ENCODE measurements around the gene KIDINS220. TPM values are rescaled to one million over a fixed set of nuclear protein-coding genes. Genes with fewer than 3 reads are reported as not detected.

Gene KIDINS220
- total and polyA plus RNA-seq, 9 of the 15 experiments (the other 6 are each of a cell fraction or from before 2014, with no cell fraction given) = 15.2 to 48.0 (median 34.4) TPM

DNA sequence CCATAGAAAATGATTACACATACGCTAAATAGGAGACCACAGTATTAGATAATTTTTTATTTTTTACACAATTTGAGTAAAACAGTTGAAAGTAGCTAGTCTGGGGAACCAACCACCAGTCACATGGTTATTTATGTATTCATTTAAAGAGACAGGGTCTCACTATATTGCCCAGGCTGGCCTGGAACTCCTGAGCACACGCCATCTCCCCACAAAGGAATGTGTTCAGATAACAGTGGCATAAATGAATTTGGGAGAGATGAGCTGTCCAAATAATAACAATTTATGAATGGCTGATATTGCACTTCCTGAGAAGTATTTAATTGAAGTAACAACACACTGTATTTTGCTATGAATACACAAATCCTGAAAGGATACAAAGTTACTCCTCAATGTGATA lies 39.7 kb downstream of the KIDINS220 start:
- WGBS (ENCODE audit: insufficient coverage, low coverage, missing lambda C conversion rate) = 91% methylated on average over 2 of the region's 2 CpGs
- Histone ChIP-seq H3K79me2 (ENCODE audit: control insufficient read depth, insufficient read depth, low read length) (no peaks in the 10 kb centered on the region), H3K4me2 (ENCODE audit: insufficient read depth, low read length) (no peak overlapping the region), H3K4me3 (no peak overlapping the region), H3K4me1 (replicated peaks in 1 of 2; ENCODE audit: control insufficient read depth in 2 of 2, insufficient read depth in 2 of 2, low read length in 2 of 2) (no peaks in the 10 kb centered on the region), H3K9me1 (ENCODE audit: control insufficient read depth, insufficient read depth, low read length) (no peaks in the 10 kb centered on the region), H3K27ac (ENCODE audit: extremely low read depth, low read depth, low read length) (no peak overlapping the region), H3K9me3 (replicated peaks; ENCODE audit: control insufficient read depth, insufficient read depth, low read depth, low read length) (no peaks in the 10 kb centered on the region), H2AFZ (ENCODE audit: low read depth, low read length) (no peak overlapping the region), H3K36me3 (ENCODE audit: control insufficient read depth, insufficient read depth, low read length) (peaks cover 86% of the 10 kb centered on the region), H3K9ac (ENCODE audit: insufficient read depth in 1 of 2, low read depth in 2 of 2, low read length in 2 of 2) (no peak overlapping the region), H4K20me1 (replicated peaks; ENCODE audit: control insufficient read depth, insufficient read depth, low read length) (no peaks in the 10 kb centered on the region), H3K27me3 (ENCODE audit: control insufficient read depth in 2 of 2, insufficient read depth in 2 of 2, low read length in 2 of 2) (no peaks in the 10 kb centered on the region)
- ChIA-PET POLR2A (no interaction called here), CTCF (ENCODE audit: low intra/inter-chr PET ratio) (no interaction called here)
- in situ Hi-C loops (cut with MboI) (no loop called here), intact Hi-C loops (cut with micrococcal nuclease) (no loop called here)
- ATAC-seq (no peak), FAIRE-seq (no peak), DNase-seq (ENCODE audit: extremely low read depth in 1 of 4, low spot score in 3 of 4) (no peak)
- no TSS peak for BruUV-seq (replicated peaks)
- TF ChIP-seq SMC3 (conservative IDR thresholded peaks at IDR 0.05; ENCODE audit: insufficient read depth, low read depth, low read length) (no peak), E2F3 (CRISPR knock-in tag; IDR thresholded peaks at IDR 0.05) (no peak), NCOA6 (IDR thresholded peaks at IDR 0.05) (no peak), RHOXF2B (CRISPR knock-in tag; conservative IDR thresholded peaks at IDR 0.05) (no peak), NEUROD1 (IDR thresholded peaks at IDR 0.05; ENCODE audit: borderline replicate concordance, low read depth, low read length, partially characterized antibody) (no peak), SREBF1 (IDR thresholded peaks at IDR 0.05; ENCODE audit: borderline replicate concordance, low read depth, low read length) (no peak), ZNF408 (CRISPR knock-in tag; IDR thresholded peaks at IDR 0.05; ENCODE audit: low read depth) (no peak), ZNF124 (CRISPR knock-in tag; IDR thresholded peaks at IDR 0.05) (no peak), ZNF79 (CRISPR knock-in tag; IDR thresholded peaks at IDR 0.05; ENCODE audit: low read depth) (no peak), MCM7 (IDR thresholded peaks at IDR 0.05) (no peak), BDP1 (IDR thresholded peaks at IDR 0.05; ENCODE audit: insufficient read depth, insufficient read length) (no peak), GABPB2 (CRISPR knock-in tag; conservative IDR thresholded peaks at IDR 0.05) (no peak), PCBP1 (IDR thresholded peaks at IDR 0.05; ENCODE audit: low read depth, low read length, poor library complexity, severe bottlenecking) (no peak), BHLHE40 (IDR thresholded peaks at IDR 0.05; ENCODE audit: low read length) (no peak), ARID1B (IDR thresholded peaks at IDR 0.05) (no peak)
- TF ChIP-seq, protein P1, sequence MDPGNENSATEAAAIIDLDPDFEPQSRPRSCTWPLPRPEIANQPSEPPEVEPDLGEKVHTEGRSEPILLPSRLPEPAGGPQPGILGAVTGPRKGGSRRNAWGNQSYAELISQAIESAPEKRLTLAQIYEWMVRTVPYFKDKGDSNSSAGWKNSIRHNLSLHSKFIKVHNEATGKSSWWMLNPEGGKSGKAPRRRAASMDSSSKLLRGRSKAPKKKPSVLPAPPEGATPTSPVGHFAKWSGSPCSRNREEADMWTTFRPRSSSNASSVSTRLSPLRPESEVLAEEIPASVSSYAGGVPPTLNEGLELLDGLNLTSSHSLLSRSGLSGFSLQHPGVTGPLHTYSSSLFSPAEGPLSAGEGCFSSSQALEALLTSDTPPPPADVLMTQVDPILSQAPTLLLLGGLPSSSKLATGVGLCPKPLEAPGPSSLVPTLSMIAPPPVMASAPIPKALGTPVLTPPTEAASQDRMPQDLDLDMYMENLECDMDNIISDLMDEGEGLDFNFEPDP (CRISPR knock-in tag; IDR thresholded peaks at IDR 0.05) = no peak
- TF ChIP-seq, protein P2, sequence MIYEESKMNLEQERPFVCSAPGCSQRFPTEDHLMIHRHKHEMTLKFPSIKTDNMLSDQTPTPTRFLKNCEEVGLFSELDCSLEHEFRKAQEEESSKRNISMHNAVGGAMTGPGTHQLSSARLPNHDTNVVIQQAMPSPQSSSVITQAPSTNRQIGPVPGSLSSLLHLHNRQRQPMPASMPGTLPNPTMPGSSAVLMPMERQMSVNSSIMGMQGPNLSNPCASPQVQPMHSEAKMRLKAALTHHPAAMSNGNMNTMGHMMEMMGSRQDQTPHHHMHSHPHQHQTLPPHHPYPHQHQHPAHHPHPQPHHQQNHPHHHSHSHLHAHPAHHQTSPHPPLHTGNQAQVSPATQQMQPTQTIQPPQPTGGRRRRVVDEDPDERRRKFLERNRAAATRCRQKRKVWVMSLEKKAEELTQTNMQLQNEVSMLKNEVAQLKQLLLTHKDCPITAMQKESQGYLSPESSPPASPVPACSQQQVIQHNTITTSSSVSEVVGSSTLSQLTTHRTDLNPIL (CRISPR knock-in tag; IDR thresholded peaks at IDR 0.05) = no peak
- TF ChIP-seq, protein P3, sequence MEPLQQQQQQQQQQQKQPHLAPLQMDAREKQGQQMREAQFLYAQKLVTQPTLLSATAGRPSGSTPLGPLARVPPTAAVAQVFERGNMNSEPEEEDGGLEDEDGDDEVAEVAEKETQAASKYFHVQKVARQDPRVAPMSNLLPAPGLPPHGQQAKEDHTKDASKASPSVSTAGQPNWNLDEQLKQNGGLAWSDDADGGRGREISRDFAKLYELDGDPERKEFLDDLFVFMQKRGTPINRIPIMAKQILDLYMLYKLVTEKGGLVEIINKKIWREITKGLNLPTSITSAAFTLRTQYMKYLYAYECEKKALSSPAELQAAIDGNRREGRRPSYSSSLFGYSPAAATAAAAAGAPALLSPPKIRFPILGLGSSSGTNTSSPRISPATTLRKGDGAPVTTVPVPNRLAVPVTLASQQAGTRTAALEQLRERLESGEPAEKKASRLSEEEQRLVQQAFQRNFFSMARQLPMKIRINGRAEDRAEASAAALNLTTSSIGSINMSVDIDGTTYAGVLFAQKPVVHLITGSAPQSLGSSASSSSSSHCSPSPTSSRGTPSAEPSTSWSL (CRISPR knock-in tag; IDR thresholded peaks at IDR 0.05; ENCODE audit: borderline replicate concordance) = no peak

All from K562 (cell line).